IMR-90 (cell line): ENCODE data around the gene SIAH1. TPM values are rescaled to one million over a fixed set of nuclear protein-coding genes. Genes with fewer than 3 reads are reported as not detected.
A peak's percentile ranks its signal among the peaks of the same experiment; 100 is the strongest.

Experiments
- ATAC-seq: fragments of 200-7000 bp; cut with Tn5 transposase; 2 replicates; pipeline ENCODE4 v1.9.1; 2020; ENCODE audit warnings: low read depth, mild to moderate bottlenecking, moderate library complexity
- BruUV-seq: library from RNA; stranded (reverse); fragments of 400-500 nt; replicated peaks from 2 replicates; lab custom pipeline; 2021; lab: Mats Ljungman, UMichigan
- CTCF ChIA-PET: fragments of 300-600 bp; formaldehyde crosslinking; extraction: SDS; loops from one replicate; lab custom pipeline; 2021; ENCODE audit warnings: antibody characterized with exemption; lab: Yijun Ruan, JAX
- POLR2A ChIA-PET: fragments of 300-600 bp; sonication (Branson Sonifier 250); formaldehyde crosslinking; loops from one replicate; lab custom pipeline; 2022; ENCODE audit warnings: antibody characterized with exemption; ENCODE audit not compliant: unreplicated experiment; lab: Charles Lee
- DNase-seq: peaks from one replicate; pipeline ENCODE4 v3.0.0; 2013
- H2AFZ ChIP-seq: replicated peaks from 2 replicates; pipeline ENCODE3; 2013; ENCODE audit warnings: low read length, mild to moderate bottlenecking; ENCODE audit not compliant: poor library complexity
- H2AK5ac ChIP-seq: 2 replicates; pipeline ENCODE4 v1.6.1; 2013; ENCODE audit warnings: low read depth, low read length, inconsistent platforms
- H2AK9ac ChIP-seq: replicated peaks from 2 replicates; pipeline ENCODE3; 2013; ENCODE audit warnings: mild to moderate bottlenecking, low read depth, low read length, moderate library complexity; ENCODE audit not compliant: poor library complexity
- H2BK120ac ChIP-seq: 2 replicates; pipeline ENCODE4 v1.6.1; 2013; ENCODE audit warnings: low read depth, low read length, inconsistent platforms
- H2BK15ac ChIP-seq: 3 replicates; pipeline ENCODE4 v1.6.1; 2013; ENCODE audit warnings: low read depth, low read length, inconsistent platforms
- H2BK20ac ChIP-seq: 2 replicates; pipeline ENCODE4 v1.6.1; 2013; ENCODE audit warnings: low read depth, mild to moderate bottlenecking, inconsistent platforms, low read length, moderate library complexity
- H2BK5ac ChIP-seq: 2 replicates; pipeline ENCODE4 v1.6.1; 2013; ENCODE audit warnings: mild to moderate bottlenecking, low read depth, low read length, inconsistent platforms; ENCODE audit not compliant: poor library complexity, severe bottlenecking
- H3K14ac ChIP-seq: replicated peaks from 2 replicates; pipeline ENCODE4 v1.6.1; 2013; ENCODE audit warnings: low read depth, low read length, inconsistent platforms
- H3K18ac ChIP-seq: 2 replicates; pipeline ENCODE4 v1.6.1; 2013; ENCODE audit warnings: low read depth, low read length, control low read depth
- H3K23ac ChIP-seq: 2 replicates; pipeline ENCODE4 v1.6.1; 2013; ENCODE audit warnings: low read depth, low read length, inconsistent platforms
- H3K27ac ChIP-seq: 2 replicates; pipeline ENCODE4 v1.5.1; 2013; ENCODE audit warnings: mild to moderate bottlenecking, control low read depth, low read length; ENCODE audit not compliant: insufficient read depth
- H3K27me3 ChIP-seq: 2 replicates; pipeline ENCODE4 v1.6.1; 2013; ENCODE audit warnings: low read length; ENCODE audit not compliant: control insufficient read depth, insufficient read depth
- H3K36me3 ChIP-seq: 2 replicates; pipeline ENCODE4 v1.6.1; 2013; ENCODE audit warnings: low read length, mixed read lengths; ENCODE audit not compliant: control insufficient read depth, insufficient read depth
- H3K4ac ChIP-seq: 2 replicates; pipeline ENCODE4 v1.6.1; 2013; ENCODE audit warnings: low read depth, low read length, inconsistent platforms
- H3K4me1 ChIP-seq: 2 replicates; pipeline ENCODE4 v1.6.1; 2013; ENCODE audit warnings: low read length, mixed read lengths; ENCODE audit not compliant: control insufficient read depth, insufficient read depth
- H3K4me2 ChIP-seq: 2 replicates; pipeline ENCODE4 v1.6.1; 2013; ENCODE audit warnings: low read depth, mild to moderate bottlenecking, control low read depth, low read length, moderate library complexity
- H3K4me3 ChIP-seq: 2 replicates; pipeline ENCODE4 v1.5.1; 2013; ENCODE audit warnings: low read depth, mild to moderate bottlenecking, control low read depth, low read length, moderate library complexity; ENCODE audit not compliant: insufficient read depth
- H3K56ac ChIP-seq: 2 replicates; pipeline ENCODE4 v1.6.1; 2013; ENCODE audit warnings: low read length, inconsistent platforms; ENCODE audit not compliant: insufficient read depth; ENCODE audit errors: extremely low read depth
- H3K79me1 ChIP-seq, 2 experiments: 2 replicates each; pipeline ENCODE4 v1.6.1; 2013; ENCODE audit warnings: low read length in 2 of 2, inconsistent platforms in 1 of 2, low read depth in 1 of 2
- H3K9ac ChIP-seq: 2 replicates; pipeline ENCODE4 v1.6.1; 2013; ENCODE audit warnings: low read depth, low read length, control low read depth
- H3K9me1 ChIP-seq: 2 replicates; pipeline ENCODE4 v1.6.1; 2013; ENCODE audit warnings: low read length, inconsistent platforms; ENCODE audit not compliant: insufficient read depth
- H3K9me3 ChIP-seq: 2 replicates; pipeline ENCODE4 v1.6.1; 2013; ENCODE audit warnings: low read length; ENCODE audit not compliant: control insufficient read depth, insufficient read depth
- H4K20me1 ChIP-seq: 2 replicates; pipeline ENCODE4 v1.6.1; 2013; ENCODE audit warnings: low read length, inconsistent platforms; ENCODE audit not compliant: insufficient read depth
- H4K5ac ChIP-seq: 2 replicates; pipeline ENCODE4 v1.6.1; 2013; ENCODE audit warnings: mild to moderate bottlenecking, low read depth, low read length, control low read depth
- H4K8ac ChIP-seq, 2 experiments: 2 replicates each; pipeline ENCODE4 v1.6.1; 2013; ENCODE audit warnings: low read depth in 2 of 2, low read length in 2 of 2, control low read depth in 1 of 2, inconsistent platforms in 1 of 2
- H4K91ac ChIP-seq: 2 replicates; pipeline ENCODE4 v1.6.1; 2013; ENCODE audit warnings: low read depth, low read length, inconsistent platforms; ENCODE audit not compliant: insufficient read depth
- BHLHE40 ChIP-seq: fragments of 150-350 bp; IDR thresholded peaks from 2 replicates; pipeline ENCODE4 v1.6.1; 2016; ENCODE audit warnings: mild to moderate bottlenecking, low read depth, low read length
- CEBPB ChIP-seq: IDR thresholded peaks from 2 replicates; pipeline ENCODE4 v1.6.1; 2012; ENCODE audit warnings: low read depth, low read length, improper control_type of control experiment
- CHD1 ChIP-seq: IDR thresholded peaks from 2 replicates; pipeline ENCODE4 v1.6.1; 2012; ENCODE audit warnings: low read depth, low read length, improper control_type of control experiment
- FOS ChIP-seq: fragments of 150-350 bp; IDR thresholded peaks from 2 replicates; pipeline ENCODE4 v1.6.1; 2016; ENCODE audit warnings: low read depth, low read length
- MAFK ChIP-seq: IDR thresholded peaks from 2 replicates; pipeline ENCODE4 v1.6.1; 2012; ENCODE audit warnings: low read depth, low read length, improper control_type of control experiment
- MAZ ChIP-seq: IDR thresholded peaks from 2 replicates; pipeline ENCODE4 v1.6.1; 2012; ENCODE audit warnings: low read depth, mild to moderate bottlenecking, low read length, improper control_type of control experiment, moderate library complexity, borderline replicate concordance
- MXI1 ChIP-seq: IDR thresholded peaks from 2 replicates; pipeline ENCODE4 v1.6.1; 2012; ENCODE audit warnings: low read depth, mild to moderate bottlenecking, low read length, moderate library complexity, borderline replicate concordance
- NFE2L2 ChIP-seq: fragments of 150-350 bp; IDR thresholded peaks from 2 replicates; pipeline ENCODE4 v1.6.1; 2016; ENCODE audit warnings: low read depth, mild to moderate bottlenecking, low read length
- POLR2A ChIP-seq: IDR thresholded peaks from 2 replicates; pipeline ENCODE4 v1.6.1; 2012; ENCODE audit warnings: mild to moderate bottlenecking, low read depth, low read length
- RAD21 ChIP-seq: IDR thresholded peaks from 2 replicates; pipeline ENCODE4 v1.6.1; 2012; ENCODE audit warnings: low read length, improper control_type of control experiment
- RCOR1 ChIP-seq: IDR thresholded peaks from 2 replicates; pipeline ENCODE4 v1.6.1; 2012; ENCODE audit warnings: mild to moderate bottlenecking, low read length, improper control_type of control experiment; ENCODE audit not compliant: insufficient replicate concordance
- RFX5 ChIP-seq: IDR thresholded peaks from 2 replicates; pipeline ENCODE4 v1.8.0; 2012; ENCODE audit warnings: low read depth, mild to moderate bottlenecking, low read length, moderate library complexity
- SMC3 ChIP-seq: fragments of 150-350 bp; IDR thresholded peaks from 2 replicates; pipeline ENCODE4 v1.6.1; 2016; ENCODE audit warnings: low read depth, mild to moderate bottlenecking, antibody characterized with exemption, low read length, moderate library complexity
- WGBS, 2 experiments: methylation state at CpG; one replicate each; pipeline versions ENCODE4 v1.1.5 to v1.1.7; 2013; ENCODE audit warnings: missing lambda C conversion rate in 2 of 2; ENCODE audit not compliant: insufficient read length in 1 of 2; ENCODE audit errors: extremely low coverage in 2 of 2; 5-methylcytosine and 5-hydroxymethylcytosine counted together
- dilution Hi-C: fragments of 300-500 bp; cut with HindIII; formaldehyde crosslinking; loops from one replicate; pipeline ENCODE4 v1.14.3; 2018; ENCODE audit warnings: low sequenced_read_pairs; ENCODE audit not compliant: unreplicated experiment
- in situ Hi-C: fragments of 300-500 bp; cut with MboI; formaldehyde crosslinking; loops from 3 replicates; pipeline ENCODE4 v1.14.3; 2019; ENCODE audit warnings: low sequenced_read_pairs, inconsistent platforms, mixed read lengths
- intact Hi-C: fragments of 100-400 bp; cut with micrococcal nuclease; formaldehyde crosslinking; loops from 2 replicates; pipeline ENCODE4 v1.10.0; 2022
- polyA plus RNA-seq, 3 experiments: library from polyadenylated mRNA; depleted of rRNA; stranded (reverse); fragments of >200 nt; gene quantifications; 2 replicates each; pipeline ENCODE4 v1.2.3, GENCODE V29; 2012; ENCODE audit warnings: low replicate concordance in 1 of 3
- total RNA-seq: library from RNA; depleted of rRNA; stranded (reverse); fragments of >200 nt; gene quantifications from 2 replicates; pipeline ENCODE4 v1.2.3, GENCODE V29; 2012

The SIAH1 gene
- total and polyA plus RNA-seq, 2 of the 4 experiments (the other 2 are of a cell fraction): 10.3 to 17.7 TPM

DNA sequence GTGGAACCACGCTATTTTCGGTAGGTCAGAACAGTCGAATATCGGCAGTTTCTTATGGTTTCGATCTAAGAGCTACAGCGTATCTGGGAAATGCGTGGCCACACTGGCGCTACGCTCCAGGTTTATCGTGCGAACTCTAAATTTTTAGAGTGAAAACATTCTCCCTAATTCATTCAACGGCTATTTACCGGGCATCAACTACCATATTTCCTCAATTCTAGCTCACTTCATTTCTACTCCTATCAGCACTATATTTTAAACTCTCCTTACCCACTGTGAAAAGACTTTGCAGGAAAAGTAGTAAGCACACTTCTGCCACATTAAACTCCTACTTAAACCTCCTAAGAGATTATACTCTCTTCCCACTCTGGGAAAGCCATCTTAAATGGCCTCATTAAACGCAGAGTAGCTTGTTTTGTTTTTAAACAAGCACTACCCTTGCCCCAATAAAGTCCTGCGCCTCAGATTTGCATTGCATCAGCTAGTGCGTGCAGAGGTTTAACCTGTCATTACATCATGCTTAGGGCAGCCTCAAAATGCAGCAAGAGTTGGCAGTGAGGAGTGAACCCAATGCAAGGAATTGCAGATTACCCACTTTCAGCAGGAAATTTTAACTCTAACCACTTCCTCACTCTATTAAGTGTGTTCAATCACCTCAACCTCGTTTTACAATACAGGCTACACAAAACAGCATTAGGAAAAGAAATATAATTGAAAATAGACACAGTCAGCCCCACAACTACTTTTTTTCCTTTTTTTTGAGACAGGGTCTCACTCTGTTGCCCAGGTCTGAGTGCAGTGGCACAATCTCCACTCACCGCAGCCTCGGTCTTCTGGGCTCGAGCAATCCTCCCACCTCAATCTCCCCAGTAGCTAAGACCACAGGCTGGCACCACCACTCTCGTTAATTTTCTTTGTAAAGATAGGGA is 18.8 kb downstream of the SIAH1 start:
- peak overlapping the region; percentile 92 for H4K91ac ChIP-seq
- H4K8ac ChIP-seq: peak overlapping the region; percentile 22 to 72
- H3K18ac ChIP-seq: peak overlapping the region; percentile 17
- peaks cover 7% of the 10 kb centered on the region for H3K36me3 ChIP-seq
- TF ChIP-seq MAZ: no peak
- no peak for TF ChIP-seq RFX5
- no peak for TF ChIP-seq RAD21
- no peak; the same call in 1 of the 2 replicates for TF ChIP-seq MAFK
- TF ChIP-seq SMC3: no peak
- TF ChIP-seq BHLHE40: peak; percentile 59; the same call in 1 of the 2 replicates
- no peak for TF ChIP-seq RCOR1
- no peak for TF ChIP-seq POLR2A
- TF ChIP-seq CHD1: no peak
- peak; percentile 96 for TF ChIP-seq CEBPB
- TF ChIP-seq NFE2L2: no peak
- TF ChIP-seq FOS: no peak
- no peak for TF ChIP-seq MXI1
- H3K14ac ChIP-seq: peak overlapping the region; percentile 61
- peak overlapping the region; percentile 39 for H2AK9ac ChIP-seq
- peak overlapping the region; percentile 64 for H3K27ac ChIP-seq
- no TSS peak for BruUV-seq
- peak; percentile 90 for DNase-seq
- peaks cover 64% of the 10 kb centered on the region for H4K20me1 ChIP-seq
- POLR2A ChIA-PET: no interaction called here
- peak overlapping the region; percentile 65; the same call in 1 of the 2 replicates for H2AK5ac ChIP-seq
- ATAC-seq: peak; percentile 56
- peaks cover 8 to 70% of the 10 kb centered on the region in 2 experiments; a peak in 2 of 4 replicates for H3K79me1 ChIP-seq
- no peaks in the 10 kb centered on the region for H3K9me3 ChIP-seq
- peak overlapping the region; percentile 32 for H3K4me2 ChIP-seq
- peak overlapping the region; percentile 31 for H2BK20ac ChIP-seq
- 2% methylated on average over 9 of the region's 21 CpGs; no CpG with 5 or more reads in 1 of the 2 experiments for WGBS, 2 experiments
- H3K9ac ChIP-seq: peak overlapping the region; percentile 83
- in situ Hi-C loops (no loop called here), intact Hi-C loops (loop anchor here (1.0 to 5.0 kb wide), 3 partner anchors 18 to 256 kb away; no protein-coding TSS in a partner anchor), dilution Hi-C loops (no loop called here)
- H3K4ac ChIP-seq: peak overlapping the region; percentile 86
- peak overlapping the region; percentile 74 for H2AFZ ChIP-seq
- H4K5ac ChIP-seq: peak overlapping the region; percentile 22; the same call in 1 of the 2 replicates
- peak overlapping the region; percentile 50 for H3K4me3 ChIP-seq
- H3K4me1 ChIP-seq: peaks cover 15% of the 10 kb centered on the region
- H3K9me1 ChIP-seq: peaks cover 25% of the 10 kb centered on the region
- peak overlapping the region; percentile 75 for H3K23ac ChIP-seq
- H3K27me3 ChIP-seq: no peaks in the 10 kb centered on the region
- H2BK15ac ChIP-seq: no peak overlapping the region; the same call in 2 of the 3 replicates
- H2BK5ac ChIP-seq: peak overlapping the region; percentile 64
- CTCF ChIA-PET: interaction anchor here (0.6 to 2.4 kb wide), 4 partner anchors 14 to 257 kb away, joined by 3 to 11 read pairs (median 3); no protein-coding TSS in a partner anchor
- H2BK120ac ChIP-seq: peak overlapping the region; percentile 75
- H3K56ac ChIP-seq: peak overlapping the region; percentile 85
